Activated naive CD4-positive, alpha-beta T cell treated with anti-CD3 and anti-CD28 coated beads, Interleukin-2, amount 50 U/mL, for 24 hours (primary cell): ENCODE measurements around the gene ZBTB32.

ENCODE experiments used
- H3K27ac Mint-ChIP-seq: one replicate; pipeline ENCODE4 v1.8.0; 2021; ENCODE audit warnings: mild to moderate bottlenecking, mixed read lengths
- H3K27me3 Mint-ChIP-seq: one replicate; pipeline ENCODE4 v1.8.0; 2021; ENCODE audit warnings: mixed read lengths
- H3K36me3 Mint-ChIP-seq: one replicate; pipeline ENCODE4 v1.8.0; 2021; ENCODE audit warnings: mixed read lengths
- H3K4me1 Mint-ChIP-seq: one replicate; pipeline ENCODE4 v1.8.0; 2021; ENCODE audit warnings: mixed read lengths
- H3K4me3 Mint-ChIP-seq: one replicate; pipeline ENCODE4 v1.8.0; 2021; ENCODE audit warnings: mild to moderate bottlenecking, mixed read lengths
- H3K9me3 Mint-ChIP-seq: one replicate; pipeline ENCODE4 v1.8.0; 2021; ENCODE audit warnings: mixed read lengths

Gene ZBTB32

DNA sequence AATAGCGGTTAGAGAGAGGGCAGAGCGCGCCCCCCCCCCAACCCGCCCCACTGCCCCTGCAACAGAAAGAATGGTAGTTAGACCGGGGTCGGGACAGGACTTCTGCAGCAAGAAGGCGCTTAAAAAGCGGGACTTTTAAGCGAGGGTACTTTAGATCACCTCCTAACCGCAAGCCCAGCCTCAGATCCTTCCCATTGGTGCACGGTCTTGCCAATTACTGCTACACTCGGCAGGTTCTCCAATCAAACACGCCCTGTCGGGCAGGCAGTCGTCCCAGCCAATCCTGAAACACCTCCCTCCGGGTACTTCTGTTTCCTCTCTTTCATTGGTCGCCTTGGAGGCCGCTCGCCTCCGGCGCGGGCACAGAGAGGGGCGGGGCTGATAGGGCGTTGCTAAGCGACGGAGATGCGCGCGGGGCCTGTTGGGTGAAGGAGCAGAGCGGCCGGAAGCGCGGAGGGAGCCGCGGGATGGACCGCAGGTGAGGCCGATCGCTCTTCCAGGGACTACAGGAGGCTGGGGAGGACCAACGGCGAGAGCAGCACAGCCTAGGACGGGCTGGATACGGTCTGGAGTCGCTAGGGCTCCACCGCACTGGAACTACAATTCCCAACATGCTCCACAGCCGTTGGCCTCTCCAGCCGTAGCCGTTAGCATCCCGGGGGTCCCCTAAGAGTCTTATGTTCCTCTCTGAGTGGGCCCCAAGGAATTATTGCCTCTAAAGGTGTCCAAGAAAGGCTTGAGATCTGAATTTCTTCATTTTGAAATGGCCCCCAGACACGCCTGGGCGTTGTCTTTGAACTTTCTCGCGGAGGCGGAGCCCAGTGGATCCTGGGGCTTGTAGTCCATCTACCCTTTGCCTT is 53.6 kb downstream of the ZBTB32 start, which contains the start of gene PROSER3:
Gene PROSER3 (plus strand): TSS at position 428 of the 860 bp plus-strand sequence. CDS start 40 bp downstream, at position 468.
- Mint-ChIP-seq H3K9me3 (no peaks in the 10 kb centered on the region), H3K27ac (peak within 1 kb of the TSS; percentile 99), H3K27me3 (peaks cover 7% of the 10 kb centered on the region), H3K4me3 (peak within 1 kb of the TSS; percentile 99), H3K4me1 (peaks cover 31% of the 10 kb centered on the region), H3K36me3 (peaks cover 4% of the 10 kb centered on the region)

- H3K27ac Mint-ChIP-seq: no peak overlapping the region
- H3K4me1 Mint-ChIP-seq: peaks cover 31% of the 10 kb centered on the region
- H3K9me3 Mint-ChIP-seq: no peaks in the 10 kb centered on the region
- H3K27me3 Mint-ChIP-seq: peaks cover 7% of the 10 kb centered on the region
- H3K36me3 Mint-ChIP-seq: peaks cover 3% of the 10 kb centered on the region
- peak overlapping the region; percentile 99 for H3K4me3 Mint-ChIP-seq
Measured at GRCh38 chr19:35759697-35760096, 55.3 kb downstream of the ZBTB32 start.

DNA sequence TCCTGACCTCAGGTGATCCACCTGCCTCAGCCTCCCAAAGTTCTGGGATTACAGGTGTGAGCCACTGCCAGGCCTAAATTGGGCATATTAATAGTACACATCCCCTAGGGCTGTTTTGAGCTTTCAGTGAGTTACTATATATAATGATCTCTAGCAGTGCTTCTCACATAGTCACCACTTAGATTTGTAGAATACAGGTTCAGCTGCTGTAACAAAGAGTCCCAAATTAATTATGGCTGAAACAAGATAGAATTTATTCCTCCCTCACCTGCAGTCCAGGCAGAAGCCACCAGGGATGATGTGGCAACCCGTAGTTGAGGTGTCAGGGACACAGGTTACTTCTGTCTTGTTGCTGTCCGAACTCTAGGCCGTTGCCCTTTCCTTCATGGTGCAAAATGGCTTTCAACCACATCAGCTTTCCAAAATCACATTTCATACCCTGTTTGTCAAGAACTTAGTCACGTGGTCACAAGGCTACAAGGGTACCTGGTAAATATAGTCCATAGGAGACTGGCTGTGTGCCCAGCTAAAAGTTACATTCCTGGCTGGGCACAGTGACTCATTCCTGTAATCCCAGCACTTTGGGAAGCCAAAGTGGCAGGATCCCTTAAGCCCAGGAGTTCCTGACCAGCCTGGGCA is 56.5 kb downstream of the ZBTB32 start:
- Mint-ChIP-seq H3K4me1 (peaks cover 26% of the 10 kb centered on the region), H3K27ac (no peak overlapping the region), H3K36me3 (no peaks in the 10 kb centered on the region), H3K27me3 (peaks cover 3% of the 10 kb centered on the region), H3K4me3 (peak overlapping the region; percentile 36), H3K9me3 (no peaks in the 10 kb centered on the region)

GRCh38 chr19:35764432-35765315 is 60.3 kb downstream of the ZBTB32 start:
- H3K4me3 Mint-ChIP-seq: no peak overlapping the region
- no peaks in the 10 kb centered on the region for H3K27me3 Mint-ChIP-seq
- peaks cover 3% of the 10 kb centered on the region for H3K36me3 Mint-ChIP-seq
- no peak overlapping the region for H3K27ac Mint-ChIP-seq
- peaks cover under 1% of the 10 kb centered on the region for H3K4me1 Mint-ChIP-seq
- no peaks in the 10 kb centered on the region for H3K9me3 Mint-ChIP-seq
